HCT116 (cell line): ENCODE measurements around the gene IMPA2. TPM values are rescaled to one million over a fixed set of nuclear protein-coding genes. Genes with fewer than 3 reads are reported as not detected.
"Not testable (repeated sequence)": the region's sequence is repeated elsewhere in the genome, so short reads cannot be mapped to it uniquely, and the experiment has no call there.

Experiments
- ATAC-seq: fragments of 200-7000 bp; cut with Tn5 transposase; 2 replicates; pipeline ENCODE4 v1.9.1; 2020; ENCODE audit warnings: mild to moderate bottlenecking, moderate library complexity
- BruUV-seq: library from RNA; stranded (reverse); fragments of 400-500 nt; replicated peaks from 2 replicates; lab custom pipeline; 2021; lab: Mats Ljungman, UMichigan
- CTCF ChIA-PET: fragments of 300-600 bp; sonication (Branson Sonifier 250); formaldehyde crosslinking; loops from one replicate; lab custom pipeline; 2021; ENCODE audit warnings: antibody characterized with exemption; lab: Charles Lee
- POLR2A ChIA-PET: fragments of 300-600, 350-600 bp; sonication (Branson Sonifier 250); formaldehyde crosslinking; loops from one replicate; lab custom pipeline; 2021; ENCODE audit warnings: antibody characterized with exemption; lab: Charles Lee
- RAD21 ChIA-PET, 2 experiments: fragments of 300-600 bp; sonication (Branson Sonifier 250); formaldehyde crosslinking; loops; one replicate each; lab custom pipeline; 2023; ENCODE audit warnings: low total read pairs in 2 of 2; ENCODE audit not compliant: uncharacterized antibody in 2 of 2, unreplicated experiment in 2 of 2, low non-redundant PET in 1 of 2; lab: Charles Lee
- DNase-seq: peaks from one replicate; pipeline ENCODE4 v3.0.0-alpha.2; 2010; ENCODE audit warnings: low read depth, low spot score
- H2AFZ ChIP-seq: fragments of 200-600 bp; shearing (Covaris generic), sonication (generic); 2 replicates; pipeline ENCODE4 v1.6.1; 2017; ENCODE audit warnings: low read depth, mixed run types, mixed read lengths, antibody characterized with exemption, low read length; ENCODE audit not compliant: poor library complexity, severe bottlenecking
- H3K27ac ChIP-seq: 2 replicates; pipeline ENCODE4 v1.5.1; 2012; ENCODE audit warnings: low read depth, low read length
- H3K27me3 ChIP-seq: fragments of 200-600 bp; sonication (generic); 2 replicates; pipeline ENCODE4 v1.6.1; 2016; ENCODE audit warnings: mixed run types, low read length, mixed read lengths; ENCODE audit not compliant: insufficient read depth
- H3K36me3 ChIP-seq, 2 experiments: fragments of 200-500 bp in 1 of 2; fragments of 200-600 bp in 1 of 2; sonication (Bioruptor generic) in 1 of 2; sonication (generic) in 1 of 2; 2 replicates each; pipeline versions ENCODE4 v1.5.1 to v1.6.1; 2014 to 2016; ENCODE audit warnings: low read length in 2 of 2, inconsistent platforms in 1 of 2, mixed read lengths in 1 of 2, mixed run types in 1 of 2; ENCODE audit not compliant: insufficient read depth in 2 of 2, control insufficient read depth in 1 of 2
- H3K4me1 ChIP-seq, 2 experiments: fragments of 200-600 bp in 1 of 2; sonication (generic) in 1 of 2; 2 replicates each; pipeline versions ENCODE4 v1.5.1 to v1.6.1; 2012 to 2017; ENCODE audit warnings: low read length in 2 of 2, inconsistent platforms in 1 of 2, mild to moderate bottlenecking in 1 of 2, mixed read lengths in 1 of 2, mixed run types in 1 of 2, moderate library complexity in 1 of 2; ENCODE audit not compliant: insufficient read depth in 2 of 2, control insufficient read depth in 1 of 2
- H3K4me2 ChIP-seq: fragments of 200-600 bp; sonication (generic); 2 replicates; pipeline ENCODE4 v1.6.1; 2017; ENCODE audit warnings: mixed run types, low read length, mixed read lengths
- H3K4me3 ChIP-seq, 2 experiments: fragments of 200-600 bp in 1 of 2; sonication (generic) in 1 of 2; replicated peaks in 1 of 2; 2 replicates each; pipeline ENCODE4 v1.5.1; 2011 to 2016; ENCODE audit warnings: low read length in 2 of 2, control low read depth in 1 of 2, low read depth in 1 of 2, mild to moderate bottlenecking in 1 of 2, mixed read lengths in 1 of 2, mixed run types in 1 of 2
- H3K79me2 ChIP-seq: fragments of 200-600 bp; sonication (generic); 2 replicates; pipeline ENCODE4 v1.6.1; 2017; ENCODE audit warnings: mild to moderate bottlenecking, mixed run types, low read length, moderate library complexity, mixed read lengths; ENCODE audit not compliant: insufficient read depth
- H3K9ac ChIP-seq: fragments of 200-600 bp; sonication (generic); 2 replicates; pipeline ENCODE4 v1.6.1; 2016; ENCODE audit warnings: low read length, mixed read lengths
- H3K9me2 ChIP-seq: fragments of 200-600 bp; sonication (generic), shearing (Covaris generic); 2 replicates; pipeline ENCODE4 v1.6.1; 2017; ENCODE audit warnings: mixed run types, mild to moderate bottlenecking, moderate library complexity; ENCODE audit not compliant: insufficient read depth
- H3K9me3 ChIP-seq, 2 experiments: fragments of 200-500 bp in 1 of 2; fragments of 200-600 bp in 1 of 2; sonication (Bioruptor generic) in 1 of 2; sonication (generic) in 1 of 2; 2 replicates each; pipeline ENCODE4 v1.6.1; 2014 to 2017; ENCODE audit warnings: low read length in 2 of 2, mixed read lengths in 2 of 2, inconsistent platforms in 1 of 2, low read depth in 1 of 2, mild to moderate bottlenecking in 1 of 2, mixed run types in 1 of 2, moderate library complexity in 1 of 2; ENCODE audit not compliant: control insufficient read depth in 1 of 2, insufficient read depth in 1 of 2
- H4K20me1 ChIP-seq: fragments of 200-600 bp; sonication (generic), shearing (Covaris generic); 2 replicates; pipeline ENCODE4 v1.6.1; 2017; ENCODE audit warnings: mixed run types, mild to moderate bottlenecking, moderate library complexity; ENCODE audit not compliant: insufficient read depth
- EGR1 ChIP-seq: IDR thresholded peaks from 2 replicates; pipeline ENCODE4 v1.6.1; 2012; ENCODE audit warnings: low read depth
- EZH2 ChIP-seq: fragments of 200-600 bp; sonication (generic); IDR thresholded peaks from 2 replicates; pipeline ENCODE4 v1.6.1; 2017; ENCODE audit warnings: antibody characterized with exemption, mixed run types
- SRF ChIP-seq: IDR thresholded peaks from 2 replicates; pipeline ENCODE4 v1.6.1; 2012; ENCODE audit warnings: low read depth
- YY1 ChIP-seq: IDR thresholded peaks from 2 replicates; pipeline ENCODE4 v1.6.1; 2011; ENCODE audit warnings: low read length, low read depth, moderate library complexity, mild to moderate bottlenecking; ENCODE audit not compliant: insufficient replicate concordance; ENCODE audit errors: extremely low read depth
- ZBTB33 ChIP-seq: IDR thresholded peaks from 2 replicates; pipeline ENCODE4 v1.6.1; 2011; ENCODE audit warnings: mild to moderate bottlenecking, low read length, moderate library complexity; ENCODE audit not compliant: insufficient replicate concordance; ENCODE audit errors: extremely low read depth
- ZFX ChIP-seq: fragments of 450-650 bp; IDR thresholded peaks from 2 replicates; pipeline ENCODE4 v1.6.1; 2017
- intact Hi-C: fragments of 100-400 bp; cut with micrococcal nuclease; formaldehyde crosslinking; loops from 2 replicates; pipeline ENCODE4 v1.10.0; 2022
- total RNA-seq: library from RNA; stranded (reverse); gene quantifications from one replicate; pipeline ENCODE4 v1.2.1, GENCODE V29; 2021; ENCODE audit not compliant: unreplicated experiment
- TF ChIP-seq, protein P1 (sequence below), 3 experiments: fragments of 200-600 bp in 1 of 3; sonication (generic) in 1 of 3; IDR thresholded peaks in 2 of 3; conservative IDR thresholded peaks in 1 of 3; 2 replicates each; pipeline ENCODE4 v1.5.1; 2012 to 2017; ENCODE audit warnings: low read depth in 2 of 3, low read length in 2 of 3, antibody characterized with exemption in 1 of 3, borderline replicate concordance in 1 of 3, control low read depth in 1 of 3, mild to moderate bottlenecking in 1 of 3, mixed read lengths in 1 of 3, mixed run types in 1 of 3, moderate library complexity in 1 of 3; ENCODE audit not compliant: insufficient read depth in 1 of 3

IMPA2 gene
- total RNA-seq, 1 experiment from 2014 or later, result 32.5 TPM

DNA sequence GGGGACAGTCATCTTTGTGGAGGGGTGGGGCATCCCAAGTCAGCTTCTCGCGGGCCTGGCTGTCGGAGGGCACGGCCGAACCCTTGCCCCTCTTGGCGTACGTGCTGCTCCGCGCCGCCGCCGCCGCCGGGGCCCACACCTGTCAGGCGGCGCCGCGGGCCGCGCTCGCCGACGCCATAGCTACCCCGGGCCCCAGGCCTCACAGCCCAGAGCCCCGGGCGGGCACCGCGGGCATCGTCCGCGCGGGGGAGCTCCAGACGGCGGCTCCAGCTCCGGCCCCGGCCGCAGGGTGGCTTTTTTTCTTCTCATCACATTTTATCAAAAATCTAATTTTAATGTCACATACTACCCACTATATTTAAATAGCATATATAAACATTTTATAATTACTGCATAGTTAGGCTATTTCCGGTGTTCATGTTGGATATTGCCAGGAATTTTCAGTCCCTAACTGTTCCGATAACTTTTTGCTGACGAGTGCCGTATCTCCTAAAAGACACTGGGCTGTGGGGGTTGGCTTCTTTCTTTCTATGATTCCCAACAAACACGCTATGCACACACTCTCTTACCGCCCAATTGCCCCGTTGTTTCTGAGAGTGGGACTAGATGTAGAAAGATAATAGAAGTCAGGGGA is 87.1 kb downstream of the IMPA2 start:
- H3K79me2 ChIP-seq, result not testable (repeated sequence)

GRCh38 chr18:12068950-12069320 is 87.6 kb downstream of the IMPA2 start:
- intact Hi-C loops, result no loop called here
- Histone ChIP-seq H3K9ac (peak overlapping the region; percentile 23; the same call in 1 of the 2 replicates), H3K36me3 (no peaks in the 10 kb centered on the region), H2AFZ (no peak overlapping the region), H3K27ac (peak overlapping the region; percentile 17; the same call in 1 of the 2 replicates), H3K27me3 (no peaks in the 10 kb centered on the region), H4K20me1 (no peaks in the 10 kb centered on the region), H3K9me2 (no peaks in the 10 kb centered on the region), H3K4me2 (peak overlapping the region; percentile 64), H3K4me3 (peak overlapping the region; percentile 37 to 47), H3K4me1 (peaks cover 0 to 3% of the 10 kb centered on the region in 2 experiments; a peak in 1 of 4 replicates), H3K9me3 (no peaks in the 10 kb centered on the region), H3K79me2 (no peaks in the 10 kb centered on the region)
- no TSS peak for BruUV-seq
- CTCF ChIA-PET, result interaction anchor here (1.5 to 2.3 kb wide), 2 partner anchors 9 to 167 kb away, joined by 8 to 13 read pairs; no protein-coding TSS in a partner anchor
- POLR2A ChIA-PET, result no interaction called here
- TF ChIP-seq ZFX (no peak), EGR1 (no peak), EZH2 (no peak), SRF (no peak), ZBTB33 (no peak), YY1 (no peak)
- ATAC-seq (no peak; the same call in 1 of the 2 replicates), DNase-seq (no peak)
- RAD21 ChIA-PET, result interaction anchor here in 1 of 2 experiments (0.9 kb wide), 1 partner anchor 84 kb away, joined by 3 read pairs; no protein-coding TSS in a partner anchor

More for the DNA sequence above, 87.1 kb downstream of the IMPA2 start:
- H3K9me3 ChIP-seq, intact Hi-C loops, H3K36me3 ChIP-seq, H3K27me3 ChIP-seq, H3K4me1 ChIP-seq, BruUV-seq, POLR2A ChIA-PET, H4K20me1 ChIP-seq, H2AFZ ChIP-seq, H3K9me2 ChIP-seq, DNase-seq: not testable (repeated sequence)
- ChIA-PET CTCF (interaction anchor here (1.5 to 2.3 kb wide), 2 partner anchors 8 to 168 kb away, joined by 8 to 13 read pairs; no protein-coding TSS in a partner anchor), RAD21 (interaction anchor here in 1 of 2 experiments (0.9 kb wide), 1 partner anchor 84 kb away, joined by 3 read pairs; no protein-coding TSS in a partner anchor)
- ATAC-seq, result peak; percentile 92
- Histone ChIP-seq H3K27ac (peak overlapping the region; percentile 17), H3K4me3 (peak overlapping the region; percentile 37 to 47), H3K4me2 (peak overlapping the region; percentile 64), H3K9ac (peak overlapping the region; percentile 25; the same call in 1 of the 2 replicates)
- TF ChIP-seq YY1 (peak; percentile 33), ZFX (peak; percentile 33; the same call in 1 of the 2 replicates)
- TF ChIP-seq, protein P1, sequence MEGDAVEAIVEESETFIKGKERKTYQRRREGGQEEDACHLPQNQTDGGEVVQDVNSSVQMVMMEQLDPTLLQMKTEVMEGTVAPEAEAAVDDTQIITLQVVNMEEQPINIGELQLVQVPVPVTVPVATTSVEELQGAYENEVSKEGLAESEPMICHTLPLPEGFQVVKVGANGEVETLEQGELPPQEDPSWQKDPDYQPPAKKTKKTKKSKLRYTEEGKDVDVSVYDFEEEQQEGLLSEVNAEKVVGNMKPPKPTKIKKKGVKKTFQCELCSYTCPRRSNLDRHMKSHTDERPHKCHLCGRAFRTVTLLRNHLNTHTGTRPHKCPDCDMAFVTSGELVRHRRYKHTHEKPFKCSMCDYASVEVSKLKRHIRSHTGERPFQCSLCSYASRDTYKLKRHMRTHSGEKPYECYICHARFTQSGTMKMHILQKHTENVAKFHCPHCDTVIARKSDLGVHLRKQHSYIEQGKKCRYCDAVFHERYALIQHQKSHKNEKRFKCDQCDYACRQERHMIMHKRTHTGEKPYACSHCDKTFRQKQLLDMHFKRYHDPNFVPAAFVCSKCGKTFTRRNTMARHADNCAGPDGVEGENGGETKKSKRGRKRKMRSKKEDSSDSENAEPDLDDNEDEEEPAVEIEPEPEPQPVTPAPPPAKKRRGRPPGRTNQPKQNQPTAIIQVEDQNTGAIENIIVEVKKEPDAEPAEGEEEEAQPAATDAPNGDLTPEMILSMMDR (IDR thresholded peaks at IDR 0.05 in 2 of 3, conservative IDR thresholded peaks at IDR 0.05 in 1 of 3; ENCODE audit: borderline replicate concordance in 1 of 3, insufficient read depth in 1 of 3, low read depth in 2 of 3, low read length in 2 of 3), result peak; percentile 28 to 49 (median 41); a peak in 5 of 6 replicates
